K562 (cell line): ENCODE measurements around the gene VPS35. TPM values are rescaled to one million over a fixed set of nuclear protein-coding genes. Genes with fewer than 3 reads are reported as not detected.

Experiments
- CREB3L1 ChIP-seq: fragments of 450-650 bp; IDR thresholded peaks from 2 replicates; pipeline ENCODE4 v1.6.1; 2014; ENCODE audit warnings: low read depth, mild to moderate bottlenecking, moderate library complexity, borderline replicate concordance
- FOXK1 ChIP-seq: sonication (generic); formaldehyde crosslinking; IDR thresholded peaks from 2 replicates; pipeline ENCODE4 v1.8.0; 2022; ENCODE audit warnings: missing genetic modification reagents, mild to moderate bottlenecking, borderline replicate concordance
- FOXM1 ChIP-seq, 2 experiments: fragments of 450-650 bp in 1 of 2; sonication (generic) in 1 of 2; formaldehyde crosslinking in 1 of 2; IDR thresholded peaks; 2 replicates each; pipeline versions ENCODE4 v1.6.1 to v1.9.0; 2017 to 2022; ENCODE audit warnings: low read depth in 2 of 2, mild to moderate bottlenecking in 2 of 2, missing genetic modification reagents in 1 of 2, moderate library complexity in 1 of 2
- HDGF ChIP-seq: fragments of 450-650 bp; IDR thresholded peaks from 2 replicates; pipeline ENCODE4 v1.6.1; 2016
- MBD2 ChIP-seq: sonication (generic); IDR thresholded peaks from 2 replicates; pipeline ENCODE4 v1.6.1; 2016; ENCODE audit warnings: low read depth, borderline replicate concordance
- MEF2A ChIP-seq: IDR thresholded peaks from 2 replicates; pipeline ENCODE4 v1.6.1; 2011; ENCODE audit warnings: low read depth, mild to moderate bottlenecking, low read length, moderate library complexity; ENCODE audit not compliant: control insufficient read depth
- MNT ChIP-seq, 2 experiments: fragments of 450-650 bp; conservative IDR thresholded peaks; 2 replicates each; pipeline ENCODE4 v1.6.1; 2017; ENCODE audit warnings: mild to moderate bottlenecking in 2 of 2, moderate library complexity in 2 of 2
- MTA1 ChIP-seq: fragments of 450-650 bp; IDR thresholded peaks from 2 replicates; pipeline ENCODE4 v1.6.1; 2017; ENCODE audit warnings: borderline replicate concordance
- NBN ChIP-seq: fragments of 450-650 bp; IDR thresholded peaks from 2 replicates; pipeline ENCODE4 v1.6.1; 2016; ENCODE audit warnings: low read depth, mild to moderate bottlenecking
- NUFIP1 ChIP-seq: fragments of 450-650 bp; IDR thresholded peaks from 2 replicates; pipeline ENCODE4 v1.6.1; 2018; ENCODE audit not compliant: partially characterized antibody
- PHF21A ChIP-seq: fragments of 450-650 bp; IDR thresholded peaks from 2 replicates; pipeline ENCODE4 v1.6.1; 2017; ENCODE audit warnings: low read depth, borderline replicate concordance
- POLR2G ChIP-seq: fragments of 200-400 bp; formaldehyde crosslinking; IDR thresholded peaks from 2 replicates; pipeline ENCODE4 v1.6.1; 2017; ENCODE audit warnings: low read depth, mild to moderate bottlenecking, antibody characterized with exemption, low read length, moderate library complexity
- PTRF ChIP-seq: fragments of 450-650 bp; IDR thresholded peaks from 2 replicates; pipeline ENCODE4 v1.6.1; 2016; ENCODE audit warnings: mild to moderate bottlenecking, missing genetic modification characterization, missing compliant biosample characterization
- RBBP5 ChIP-seq: fragments of 200-600 bp; sonication (generic); IDR thresholded peaks from 2 replicates; pipeline ENCODE4 v1.6.1; 2012; ENCODE audit warnings: borderline replicate concordance, mild to moderate bottlenecking, low read length, control low read depth, inconsistent platforms; ENCODE audit not compliant: insufficient read depth, poor library complexity, severe bottlenecking
- SMAD3 ChIP-seq: fragments of 450-650 bp; formaldehyde crosslinking; conservative IDR thresholded peaks from 2 replicates; pipeline ENCODE4 v1.4.0; 2020; ENCODE audit warnings: mild to moderate bottlenecking
- SPI1 ChIP-seq: IDR thresholded peaks from 2 replicates; pipeline ENCODE4 v1.6.1; 2011; ENCODE audit warnings: low read depth, low read length, control low read depth, borderline replicate concordance
- ZNF785 ChIP-seq: fragments of 250-450 bp; sonication (Bioruptor Pico); IDR thresholded peaks from 2 replicates; pipeline ENCODE4 v1.4.0; 2020; ENCODE audit warnings: mild to moderate bottlenecking
- polyA plus RNA-seq, 8 experiments: library from polyadenylated mRNA; depleted of rRNA in 4 of 8; stranded (reverse) in 5 of 8; unstranded in 3 of 8; fragments of >200 nt; fragmentation: Nextera tagmentation in 2 of 8; fragmentation: Illumina TruSeq in 1 of 8; extraction: Ambion mirVana in 2 of 8; extraction: Trizol in 1 of 8; gene quantifications; 2 replicates each; pipeline versions ENCODE4 v1.2.1 to v1.2.3, GENCODE V29; 2011 to 2014; ENCODE audit warnings: inconsistent platforms in 1 of 8, missing spikeins in 1 of 8
- total RNA-seq, 7 experiments: library from RNA; depleted of rRNA in 6 of 7; stranded (reverse); fragments of >200 nt in 6 of 7; fragmentation: Illumina TruSeq in 2 of 7; extraction: Trizol in 2 of 7; gene quantifications; 2 replicates each; pipeline versions ENCODE4 v1.2.1 to v1.2.3, GENCODE V29; 2011 to 2021; ENCODE audit warnings: low replicate concordance in 1 of 7
- TF ChIP-seq, protein P1 (sequence below): fragments of 450-650 bp; formaldehyde crosslinking; IDR thresholded peaks from 2 replicates; pipeline ENCODE4 v1.4.0; 2020; ENCODE audit warnings: mild to moderate bottlenecking, moderate library complexity
- TF ChIP-seq, protein P2 (sequence below): fragments of 150-350 bp; IDR thresholded peaks from 2 replicates; pipeline ENCODE4 v1.6.1; 2014; ENCODE audit warnings: low read depth, mild to moderate bottlenecking, low read length, borderline replicate concordance

VPS35 gene
- total and polyA plus RNA-seq, 9 of the 15 experiments (the other 6 are each of a cell fraction or from before 2014, with no cell fraction given), result 32.7 to 131 (median 66.2) TPM

- no peak for TF ChIP-seq PTRF (tag)
- TF ChIP-seq RBBP5, result peak; percentile 73
- TF ChIP-seq SPI1, result no peak
- 0 out of 2 replicates have a peak, but pooled peaks have one; percentile 45 for TF ChIP-seq NBN
- TF ChIP-seq HDGF, result no peak
- 0 out of 2 replicates have a peak, but pooled peaks have one; percentile 22 for TF ChIP-seq CREB3L1
- TF ChIP-seq ZNF785 (CRISPR knock-in tag), result no peak
- no peak for TF ChIP-seq MEF2A
- TF ChIP-seq MTA1, result 0 out of 2 replicates have a peak, but pooled peaks have one; percentile 2
- no peak for TF ChIP-seq FOXM1 (IDR thresholded peaks at IDR 0.05; ENCODE audit: low read depth)
- TF ChIP-seq FOXM1 (CRISPR knock-in tag; IDR thresholded peaks at IDR 0.05; ENCODE audit: low read depth), result no peak
- TF ChIP-seq MNT (conservative IDR thresholded peaks at IDR 0.05), result peak; percentile 84 to 88
- peak; percentile 90 for TF ChIP-seq PHF21A
- TF ChIP-seq MBD2, result no peak; the same call in 1 of the 2 replicates
- peak; percentile 59; the same call in 1 of the 2 replicates for TF ChIP-seq FOXK1 (CRISPR knock-in tag)
- TF ChIP-seq, protein P1, sequence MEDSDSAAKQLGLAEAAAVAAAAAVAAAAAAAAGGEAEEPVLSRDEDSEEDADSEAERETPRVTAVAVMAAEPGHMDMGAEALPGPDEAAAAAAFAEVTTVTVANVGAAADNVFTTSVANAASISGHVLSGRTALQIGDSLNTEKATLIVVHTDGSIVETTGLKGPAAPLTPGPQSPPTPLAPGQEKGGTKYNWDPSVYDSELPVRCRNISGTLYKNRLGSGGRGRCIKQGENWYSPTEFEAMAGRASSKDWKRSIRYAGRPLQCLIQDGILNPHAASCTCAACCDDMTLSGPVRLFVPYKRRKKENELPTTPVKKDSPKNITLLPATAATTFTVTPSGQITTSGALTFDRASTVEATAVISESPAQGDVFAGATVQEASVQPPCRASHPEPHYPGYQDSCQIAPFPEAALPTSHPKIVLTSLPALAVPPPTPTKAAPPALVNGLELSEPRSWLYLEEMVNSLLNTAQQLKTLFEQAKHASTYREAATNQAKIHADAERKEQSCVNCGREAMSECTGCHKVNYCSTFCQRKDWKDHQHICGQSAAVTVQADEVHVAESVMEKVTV, result peak; percentile 14; the same call in 1 of the 2 replicates
- TF ChIP-seq POLR2G, result peak; percentile 36; the same call in 1 of the 2 replicates
- no peak for TF ChIP-seq NUFIP1
- TF ChIP-seq, protein P2, sequence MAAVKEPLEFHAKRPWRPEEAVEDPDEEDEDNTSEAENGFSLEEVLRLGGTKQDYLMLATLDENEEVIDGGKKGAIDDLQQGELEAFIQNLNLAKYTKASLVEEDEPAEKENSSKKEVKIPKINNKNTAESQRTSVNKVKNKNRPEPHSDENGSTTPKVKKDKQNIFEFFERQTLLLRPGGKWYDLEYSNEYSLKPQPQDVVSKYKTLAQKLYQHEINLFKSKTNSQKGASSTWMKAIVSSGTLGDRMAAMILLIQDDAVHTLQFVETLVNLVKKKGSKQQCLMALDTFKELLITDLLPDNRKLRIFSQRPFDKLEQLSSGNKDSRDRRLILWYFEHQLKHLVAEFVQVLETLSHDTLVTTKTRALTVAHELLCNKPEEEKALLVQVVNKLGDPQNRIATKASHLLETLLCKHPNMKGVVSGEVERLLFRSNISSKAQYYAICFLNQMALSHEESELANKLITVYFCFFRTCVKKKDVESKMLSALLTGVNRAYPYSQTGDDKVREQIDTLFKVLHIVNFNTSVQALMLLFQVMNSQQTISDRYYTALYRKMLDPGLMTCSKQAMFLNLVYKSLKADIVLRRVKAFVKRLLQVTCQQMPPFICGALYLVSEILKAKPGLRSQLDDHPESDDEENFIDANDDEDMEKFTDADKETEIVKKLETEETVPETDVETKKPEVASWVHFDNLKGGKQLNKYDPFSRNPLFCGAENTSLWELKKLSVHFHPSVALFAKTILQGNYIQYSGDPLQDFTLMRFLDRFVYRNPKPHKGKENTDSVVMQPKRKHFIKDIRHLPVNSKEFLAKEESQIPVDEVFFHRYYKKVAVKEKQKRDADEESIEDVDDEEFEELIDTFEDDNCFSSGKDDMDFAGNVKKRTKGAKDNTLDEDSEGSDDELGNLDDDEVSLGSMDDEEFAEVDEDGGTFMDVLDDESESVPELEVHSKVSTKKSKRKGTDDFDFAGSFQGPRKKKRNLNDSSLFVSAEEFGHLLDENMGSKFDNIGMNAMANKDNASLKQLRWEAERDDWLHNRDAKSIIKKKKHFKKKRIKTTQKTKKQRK, result peak; percentile 69; the same call in 1 of the 2 replicates
- TF ChIP-seq SMAD3 (CRISPR knock-in tag), result no peak
Observed at GRCh38 chr16:46688654-46689364, at the start of gene VPS35 (continued).
